Measurements from ENCODE around the gene NDUFS2. TPM values are rescaled to one million over a fixed set of nuclear protein-coding genes. Genes with fewer than 3 reads are reported as not detected.

NDUFS2 gene
- total and polyA plus RNA-seq, 9 of the 15 experiments (the other 6 are each of a cell fraction or from before 2014, with no cell fraction given) = 70.0 to 176 (median 141) TPM

- TF ChIP-seq HOMEZ (CRISPR knock-in tag; IDR thresholded peaks at IDR 0.05) (no peak), ZNF518B (CRISPR knock-in tag; IDR thresholded peaks at IDR 0.05) (no peak), SP1 (CRISPR knock-in tag; IDR thresholded peaks at IDR 0.05) (peak; percentile 65), ZBTB2 (IDR thresholded peaks at IDR 0.05) (no peak), MAZ (CRISPR knock-in tag; conservative IDR thresholded peaks at IDR 0.05 in 1 of 2, IDR thresholded peaks at IDR 0.05 in 1 of 2) (peak; percentile 43 to 67; a peak in 3 of 4 replicates), PRMT5 (CRISPR knock-in tag; IDR thresholded peaks at IDR 0.05) (no peak), RUNX1 (IDR thresholded peaks at IDR 0.05; ENCODE audit: low read depth) (0 out of 2 replicates have a peak, but pooled peaks have one; percentile 7), SREBF2 (CRISPR knock-in tag; IDR thresholded peaks at IDR 0.05) (peak; percentile 95), ZEB2 (IDR thresholded peaks at IDR 0.05) (peak; percentile 78), PTBP1 (IDR thresholded peaks at IDR 0.05; ENCODE audit: low read depth, low read length) (no peak), ZNF121 (CRISPR knock-in tag; conservative IDR thresholded peaks at IDR 0.05) (no peak), FOSL1 (tag; conservative IDR thresholded peaks at IDR 0.05) (0 out of 2 replicates have a peak, but pooled peaks have one; percentile 20), HOXB6 (CRISPR knock-in tag; IDR thresholded peaks at IDR 0.05; ENCODE audit: borderline replicate concordance) (no peak), EP300 (IDR thresholded peaks at IDR 0.05; ENCODE audit: low read length) (no peak), TAL1 (IDR thresholded peaks at IDR 0.05) (no peak), FOXJ2 (tag; IDR thresholded peaks at IDR 0.05) (peak; percentile 50; the same call in 1 of the 2 replicates), TARDBP (IDR thresholded peaks at IDR 0.05) (peak; percentile 23; the same call in 1 of the 2 replicates), DIDO1 (tag; IDR thresholded peaks at IDR 0.05; ENCODE audit: low read depth) (peak; percentile 64), ZNF347 (CRISPR knock-in tag; IDR thresholded peaks at IDR 0.05; ENCODE audit: low read depth) (no peak), MCM2 (IDR thresholded peaks at IDR 0.05; ENCODE audit: low read depth) (no peak), THRB (CRISPR knock-in tag; conservative IDR thresholded peaks at IDR 0.05) (0 out of 2 replicates have a peak, but pooled peaks have one; percentile 71), BCL6 (CRISPR knock-in tag; IDR thresholded peaks at IDR 0.05) (0 out of 2 replicates have a peak, but pooled peaks have one; percentile 13)
These were observed at the start of gene NDUFS2 (continued) for GRCh38 chr1:161201836-161202712.
